Measurements from ENCODE around the gene SPARCL1.
"Not testable (repeated sequence)": the region's sequence is repeated elsewhere in the genome, so short reads cannot be mapped to it uniquely, and the experiment has no call there.

SPARCL1 gene
- total RNA-seq = 0 reads per million in 2 donors

- DNase-seq = no peak
These were observed at the start of gene SPARCL1 for GRCh38 chr4:87529187-87529586. Gene SPARCL1 (minus strand): TSS chr4:87529376. CDS start chr4:87499574, 29,802 bp downstream.

GRCh38 chr4:87575983-87576382 is 46.8 kb upstream of the SPARCL1 start:
- DNase-seq = no peak

- DNase-seq = no peak
These were observed 46.2 kb upstream of the SPARCL1 start for GRCh38 chr4:87575408-87575807.

GRCh38 chr4:87574996-87575395 is 45.8 kb upstream of the SPARCL1 start:
- no peak for DNase-seq

- DNase-seq = not testable (repeated sequence)
These were observed 45.2 kb upstream of the SPARCL1 start for GRCh38 chr4:87574376-87574775.

- no peak for DNase-seq
These were observed 41.2 kb upstream of the SPARCL1 start for GRCh38 chr4:87570290-87570805.

GRCh38 chr4:87567191-87567590 is 38.0 kb upstream of the SPARCL1 start:
- DNase-seq = no peak

- no peak for DNase-seq
These were observed 37.1 kb upstream of the SPARCL1 start for GRCh38 chr4:87566276-87566675.

- DNase-seq = no peak
These were observed 36.6 kb upstream of the SPARCL1 start for GRCh38 chr4:87565746-87566145.

- no peak for DNase-seq
These were observed 31.6 kb upstream of the SPARCL1 start for GRCh38 chr4:87560802-87561201.

- DNase-seq = no peak
These were observed 30.1 kb upstream of the SPARCL1 start for GRCh38 chr4:87559090-87559837.

GRCh38 chr4:87557348-87557747 is 28.2 kb upstream of the SPARCL1 start:
- DNase-seq = no peak

GRCh38 chr4:87555773-87556619 is 26.8 kb upstream of the SPARCL1 start:
- DNase-seq = no peak

GRCh38 chr4:87553182-87553581 is 24.0 kb upstream of the SPARCL1 start:
- DNase-seq = no peak

- DNase-seq = no peak
These were observed 22.2 kb upstream of the SPARCL1 start for GRCh38 chr4:87551361-87551760.

GRCh38 chr4:87547016-87547708 is 18.0 kb upstream of the SPARCL1 start:
- DNase-seq = no peak

- no peak for DNase-seq
These were observed 15.9 kb upstream of the SPARCL1 start for GRCh38 chr4:87545052-87545451.

GRCh38 chr4:87543835-87544461 is 14.8 kb upstream of the SPARCL1 start:
- DNase-seq = no peak

- no peak for DNase-seq
These were observed 13.6 kb upstream of the SPARCL1 start for GRCh38 chr4:87542734-87543312.

- no peak for DNase-seq
These were observed 13.0 kb upstream of the SPARCL1 start for GRCh38 chr4:87541956-87542709.

- DNase-seq = no peak
These were observed 12.3 kb upstream of the SPARCL1 start for GRCh38 chr4:87541521-87541920.
